Body of pancreas (tissue), 4 donors: Measurements from ENCODE around the gene TCF3.

Experiments
- POLR2A ChIP-seq, 3 donors: fragments of 450-650 bp; IDR thresholded peaks; one replicate each; pipeline ENCODE4 v1.6.1; 2016; ENCODE audit warnings: antibody characterized with exemption in 3 of 3, mild to moderate bottlenecking in 2 of 3
- TF ChIP-seq, protein P1 (sequence below), 7 experiments: fragments of 450-650 bp in 4 of 7; fragments of 200-600 bp in 3 of 7; sonication (generic) in 3 of 7; IDR thresholded peaks; one replicate each; pipeline ENCODE4 v1.5.1; 2016 to 2019; ENCODE audit warnings: antibody characterized with exemption in 7 of 7

DNA sequence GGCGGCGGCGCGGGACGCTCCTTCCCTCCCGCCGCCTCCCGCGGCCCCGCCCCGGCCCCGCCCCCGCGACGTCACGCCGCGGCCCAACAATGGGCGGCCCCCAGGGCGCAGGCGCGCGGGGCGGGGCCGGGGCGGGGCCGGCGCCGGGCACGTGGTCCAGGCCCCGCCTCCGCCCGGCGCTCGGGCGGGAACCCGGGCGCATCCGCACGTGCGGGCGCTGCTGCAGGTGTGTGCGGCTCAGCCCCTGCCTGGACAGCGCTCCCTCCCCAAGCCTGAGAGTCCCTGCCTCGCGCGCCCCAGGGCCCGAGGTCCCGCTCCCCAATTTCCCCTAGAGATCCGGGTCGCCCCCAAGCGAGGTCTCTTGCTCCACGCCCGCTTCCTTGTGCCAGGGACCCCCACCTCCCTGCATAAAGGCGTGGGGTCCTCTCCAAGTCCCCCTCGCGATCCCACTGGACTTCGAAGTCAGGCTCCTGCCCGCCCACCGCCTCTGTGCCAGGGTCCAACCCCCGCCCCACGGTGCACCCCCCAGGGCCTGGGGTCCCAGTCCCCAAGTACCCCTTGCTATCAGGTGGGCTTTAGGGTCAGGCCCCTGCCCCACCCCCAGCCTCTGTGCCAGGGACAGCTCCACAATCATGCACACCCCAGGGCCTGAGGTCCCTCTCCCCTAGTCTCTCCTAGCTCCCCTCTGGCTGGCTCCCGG, 83.9 kb downstream of the TCF3 start, which contains the start of gene MEX3D:
- TF ChIP-seq, protein P1, sequence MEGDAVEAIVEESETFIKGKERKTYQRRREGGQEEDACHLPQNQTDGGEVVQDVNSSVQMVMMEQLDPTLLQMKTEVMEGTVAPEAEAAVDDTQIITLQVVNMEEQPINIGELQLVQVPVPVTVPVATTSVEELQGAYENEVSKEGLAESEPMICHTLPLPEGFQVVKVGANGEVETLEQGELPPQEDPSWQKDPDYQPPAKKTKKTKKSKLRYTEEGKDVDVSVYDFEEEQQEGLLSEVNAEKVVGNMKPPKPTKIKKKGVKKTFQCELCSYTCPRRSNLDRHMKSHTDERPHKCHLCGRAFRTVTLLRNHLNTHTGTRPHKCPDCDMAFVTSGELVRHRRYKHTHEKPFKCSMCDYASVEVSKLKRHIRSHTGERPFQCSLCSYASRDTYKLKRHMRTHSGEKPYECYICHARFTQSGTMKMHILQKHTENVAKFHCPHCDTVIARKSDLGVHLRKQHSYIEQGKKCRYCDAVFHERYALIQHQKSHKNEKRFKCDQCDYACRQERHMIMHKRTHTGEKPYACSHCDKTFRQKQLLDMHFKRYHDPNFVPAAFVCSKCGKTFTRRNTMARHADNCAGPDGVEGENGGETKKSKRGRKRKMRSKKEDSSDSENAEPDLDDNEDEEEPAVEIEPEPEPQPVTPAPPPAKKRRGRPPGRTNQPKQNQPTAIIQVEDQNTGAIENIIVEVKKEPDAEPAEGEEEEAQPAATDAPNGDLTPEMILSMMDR (IDR thresholded peaks at IDR 0.05), result no peak
- TF ChIP-seq POLR2A (IDR thresholded peaks at IDR 0.05), result no peak
